HCT116 (cell line): ENCODE measurements around the gene GRIK4. TPM values are rescaled to one million over a fixed set of nuclear protein-coding genes. Genes with fewer than 3 reads are reported as not detected.

Source experiments
- ATAC-seq: fragments of 200-7000 bp; cut with Tn5 transposase; 2 replicates; pipeline ENCODE4 v1.9.1; 2020; ENCODE audit warnings: mild to moderate bottlenecking, moderate library complexity
- BruUV-seq: library from RNA; stranded (reverse); fragments of 400-500 nt; replicated peaks from 2 replicates; lab custom pipeline; 2021; lab: Mats Ljungman, UMichigan
- CTCF ChIA-PET: fragments of 300-600 bp; sonication (Branson Sonifier 250); formaldehyde crosslinking; loops from one replicate; lab custom pipeline; 2021; ENCODE audit warnings: antibody characterized with exemption; lab: Charles Lee
- POLR2A ChIA-PET: fragments of 300-600, 350-600 bp; sonication (Branson Sonifier 250); formaldehyde crosslinking; loops from one replicate; lab custom pipeline; 2021; ENCODE audit warnings: antibody characterized with exemption; lab: Charles Lee
- RAD21 ChIA-PET, 2 experiments: fragments of 300-600 bp; sonication (Branson Sonifier 250); formaldehyde crosslinking; loops; one replicate each; lab custom pipeline; 2023; ENCODE audit warnings: low total read pairs in 2 of 2; ENCODE audit not compliant: uncharacterized antibody in 2 of 2, unreplicated experiment in 2 of 2, low non-redundant PET in 1 of 2; lab: Charles Lee
- DNase-seq: peaks from one replicate; pipeline ENCODE4 v3.0.0-alpha.2; 2010; ENCODE audit warnings: low read depth, low spot score
- H2AFZ ChIP-seq: fragments of 200-600 bp; shearing (Covaris generic), sonication (generic); 2 replicates; pipeline ENCODE4 v1.6.1; 2017; ENCODE audit warnings: low read depth, mixed run types, mixed read lengths, antibody characterized with exemption, low read length; ENCODE audit not compliant: poor library complexity, severe bottlenecking
- H3K27ac ChIP-seq: 2 replicates; pipeline ENCODE4 v1.5.1; 2012; ENCODE audit warnings: low read depth, low read length
- H3K27me3 ChIP-seq: fragments of 200-600 bp; sonication (generic); 2 replicates; pipeline ENCODE4 v1.6.1; 2016; ENCODE audit warnings: mixed run types, low read length, mixed read lengths; ENCODE audit not compliant: insufficient read depth
- H3K36me3 ChIP-seq, 2 experiments: fragments of 200-500 bp in 1 of 2; fragments of 200-600 bp in 1 of 2; sonication (Bioruptor generic) in 1 of 2; sonication (generic) in 1 of 2; 2 replicates each; pipeline versions ENCODE4 v1.5.1 to v1.6.1; 2014 to 2016; ENCODE audit warnings: low read length in 2 of 2, inconsistent platforms in 1 of 2, mixed read lengths in 1 of 2, mixed run types in 1 of 2; ENCODE audit not compliant: insufficient read depth in 2 of 2, control insufficient read depth in 1 of 2
- H3K4me1 ChIP-seq, 2 experiments: fragments of 200-600 bp in 1 of 2; sonication (generic) in 1 of 2; 2 replicates each; pipeline versions ENCODE4 v1.5.1 to v1.6.1; 2012 to 2017; ENCODE audit warnings: low read length in 2 of 2, inconsistent platforms in 1 of 2, mild to moderate bottlenecking in 1 of 2, mixed read lengths in 1 of 2, mixed run types in 1 of 2, moderate library complexity in 1 of 2; ENCODE audit not compliant: insufficient read depth in 2 of 2, control insufficient read depth in 1 of 2
- H3K4me2 ChIP-seq: fragments of 200-600 bp; sonication (generic); 2 replicates; pipeline ENCODE4 v1.6.1; 2017; ENCODE audit warnings: mixed run types, low read length, mixed read lengths
- H3K4me3 ChIP-seq, 2 experiments: fragments of 200-600 bp in 1 of 2; sonication (generic) in 1 of 2; replicated peaks in 1 of 2; 2 replicates each; pipeline ENCODE4 v1.5.1; 2011 to 2016; ENCODE audit warnings: low read length in 2 of 2, control low read depth in 1 of 2, low read depth in 1 of 2, mild to moderate bottlenecking in 1 of 2, mixed read lengths in 1 of 2, mixed run types in 1 of 2
- H3K79me2 ChIP-seq: fragments of 200-600 bp; sonication (generic); 2 replicates; pipeline ENCODE4 v1.6.1; 2017; ENCODE audit warnings: mild to moderate bottlenecking, mixed run types, low read length, moderate library complexity, mixed read lengths; ENCODE audit not compliant: insufficient read depth
- H3K9ac ChIP-seq: fragments of 200-600 bp; sonication (generic); 2 replicates; pipeline ENCODE4 v1.6.1; 2016; ENCODE audit warnings: low read length, mixed read lengths
- H3K9me2 ChIP-seq: fragments of 200-600 bp; sonication (generic), shearing (Covaris generic); 2 replicates; pipeline ENCODE4 v1.6.1; 2017; ENCODE audit warnings: mixed run types, mild to moderate bottlenecking, moderate library complexity; ENCODE audit not compliant: insufficient read depth
- H3K9me3 ChIP-seq, 2 experiments: fragments of 200-500 bp in 1 of 2; fragments of 200-600 bp in 1 of 2; sonication (Bioruptor generic) in 1 of 2; sonication (generic) in 1 of 2; 2 replicates each; pipeline ENCODE4 v1.6.1; 2014 to 2017; ENCODE audit warnings: low read length in 2 of 2, mixed read lengths in 2 of 2, inconsistent platforms in 1 of 2, low read depth in 1 of 2, mild to moderate bottlenecking in 1 of 2, mixed run types in 1 of 2, moderate library complexity in 1 of 2; ENCODE audit not compliant: control insufficient read depth in 1 of 2, insufficient read depth in 1 of 2
- H4K20me1 ChIP-seq: fragments of 200-600 bp; sonication (generic), shearing (Covaris generic); 2 replicates; pipeline ENCODE4 v1.6.1; 2017; ENCODE audit warnings: mixed run types, mild to moderate bottlenecking, moderate library complexity; ENCODE audit not compliant: insufficient read depth
- ATF3 ChIP-seq: IDR thresholded peaks from 2 replicates; pipeline ENCODE4 v1.6.1; 2012
- EZH2 ChIP-seq: fragments of 200-600 bp; sonication (generic); IDR thresholded peaks from 2 replicates; pipeline ENCODE4 v1.6.1; 2017; ENCODE audit warnings: antibody characterized with exemption, mixed run types
- EZH2phosphoT487 ChIP-seq: fragments of 200-600 bp; IDR thresholded peaks from 2 replicates; pipeline ENCODE4 v1.6.1; 2018; ENCODE audit warnings: antibody characterized with exemption, borderline replicate concordance
- ZBTB33 ChIP-seq: IDR thresholded peaks from 2 replicates; pipeline ENCODE4 v1.6.1; 2011; ENCODE audit warnings: mild to moderate bottlenecking, low read length, moderate library complexity; ENCODE audit not compliant: insufficient replicate concordance; ENCODE audit errors: extremely low read depth
- intact Hi-C: fragments of 100-400 bp; cut with micrococcal nuclease; formaldehyde crosslinking; loops from 2 replicates; pipeline ENCODE4 v1.10.0; 2022
- total RNA-seq: library from RNA; stranded (reverse); gene quantifications from one replicate; pipeline ENCODE4 v1.2.1, GENCODE V29; 2021; ENCODE audit not compliant: unreplicated experiment

GRIK4 gene
- total RNA-seq, 1 experiment from 2014 or later = 0.52 TPM

GRCh38 chr11:120923866-120924508 lies 412.4 kb downstream of the GRIK4 start:
- ATAC-seq = no peak
- no peak overlapping the region for H3K9ac ChIP-seq
- no peak overlapping the region for H3K4me2 ChIP-seq
- H3K4me3 ChIP-seq = no peak overlapping the region
- no peaks in the 10 kb centered on the region for H3K36me3 ChIP-seq
- no peak for DNase-seq
- no peaks in the 10 kb centered on the region for H3K9me2 ChIP-seq
- no TSS peak for BruUV-seq
- no peaks in the 10 kb centered on the region for H3K79me2 ChIP-seq
- H3K9me3 ChIP-seq = no peaks in the 10 kb centered on the region
- no peak overlapping the region for H3K27ac ChIP-seq
- ChIA-PET RAD21 (no interaction called here), CTCF (no interaction called here), POLR2A (no interaction called here)
- H3K27me3 ChIP-seq = no peaks in the 10 kb centered on the region
- H3K4me1 ChIP-seq = peaks cover 0 to 5% of the 10 kb centered on the region in 2 experiments; a peak in 1 of 4 replicates
- TF ChIP-seq EZH2 = no peak
- intact Hi-C loops = no loop called here
- H4K20me1 ChIP-seq = no peaks in the 10 kb centered on the region
- H2AFZ ChIP-seq = no peak overlapping the region

- RAD21 ChIA-PET = no interaction called here
- POLR2A ChIA-PET = no interaction called here
- CTCF ChIA-PET = interaction anchor here (1.0 to 1.8 kb wide), 2 partner anchors 13 to 269 kb away, joined by 3 to 4 read pairs; no protein-coding TSS in a partner anchor
Observed at GRCh38 chr11:120925944-120926343, 414.4 kb downstream of the GRIK4 start.

More at GRCh38 chr11:120925944-120926343, 414.4 kb downstream of the GRIK4 start:
- BruUV-seq = no TSS peak
- Histone ChIP-seq H3K4me2 (no peak overlapping the region), H3K27me3 (no peaks in the 10 kb centered on the region), H3K4me3 (no peak overlapping the region), H3K27ac (no peak overlapping the region), H3K9me3 (no peaks in the 10 kb centered on the region), H3K9me2 (no peaks in the 10 kb centered on the region), H3K36me3 (no peaks in the 10 kb centered on the region), H3K4me1 (peaks cover 2 to 8% of the 10 kb centered on the region in 2 experiments; a peak in 1 of 4 replicates), H3K9ac (no peak overlapping the region), H2AFZ (no peak overlapping the region), H4K20me1 (no peaks in the 10 kb centered on the region), H3K79me2 (no peaks in the 10 kb centered on the region)
- intact Hi-C loops = loop anchor here (5.0 kb wide), 1 partner anchor 414 kb away; the partner anchor contains the start of gene GRIK4
- TF ChIP-seq ZBTB33 = no peak
- no peak for TF ChIP-seq ATF3
- no peak for TF ChIP-seq EZH2phosphoT487
- no peak for ATAC-seq
- DNase-seq = no peak
